ENCODE measurements around the gene ZNF581.

Gene ZNF581

DNA sequence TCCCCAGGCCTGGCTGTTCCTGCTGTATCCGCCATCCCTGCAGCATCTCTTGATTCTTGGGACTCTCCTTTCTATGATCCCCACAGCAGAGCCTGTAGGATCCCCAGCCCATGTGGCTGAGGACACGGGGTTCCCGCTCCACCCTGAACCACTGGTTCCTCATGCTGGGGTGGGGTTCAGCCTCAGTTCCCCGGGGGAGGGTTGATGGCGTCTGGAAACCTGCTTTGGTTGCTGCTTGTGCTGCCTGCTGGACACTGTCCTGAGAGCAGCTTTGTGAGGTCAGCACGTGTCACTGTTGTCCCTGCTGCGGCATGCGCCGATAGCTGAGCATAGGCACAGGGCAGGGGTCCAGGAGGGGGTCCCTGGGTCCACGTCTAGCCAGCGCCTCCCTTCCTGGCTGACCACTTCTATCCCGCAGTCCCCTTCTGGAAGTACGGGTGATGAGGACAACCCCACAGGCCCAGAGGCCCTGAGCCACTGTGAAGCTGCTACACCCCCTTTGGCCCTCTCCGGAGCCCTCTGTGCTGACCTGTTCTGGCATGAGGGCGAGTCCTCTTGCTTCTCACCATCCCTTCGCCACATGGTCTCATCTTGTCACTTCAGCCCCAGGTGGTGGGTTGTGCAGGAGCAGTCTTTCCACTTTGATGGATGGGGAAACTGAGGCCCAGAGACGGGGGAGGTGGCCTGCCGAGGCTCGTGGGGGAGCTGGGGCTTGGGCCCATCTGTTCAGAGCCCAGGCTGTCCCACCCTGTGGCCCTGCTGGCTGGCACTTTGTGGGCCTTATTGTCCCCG is 37.1 kb downstream of the ZNF581 start:
- DNase-seq (ENCODE audit: low read depth): no peak

DNA sequence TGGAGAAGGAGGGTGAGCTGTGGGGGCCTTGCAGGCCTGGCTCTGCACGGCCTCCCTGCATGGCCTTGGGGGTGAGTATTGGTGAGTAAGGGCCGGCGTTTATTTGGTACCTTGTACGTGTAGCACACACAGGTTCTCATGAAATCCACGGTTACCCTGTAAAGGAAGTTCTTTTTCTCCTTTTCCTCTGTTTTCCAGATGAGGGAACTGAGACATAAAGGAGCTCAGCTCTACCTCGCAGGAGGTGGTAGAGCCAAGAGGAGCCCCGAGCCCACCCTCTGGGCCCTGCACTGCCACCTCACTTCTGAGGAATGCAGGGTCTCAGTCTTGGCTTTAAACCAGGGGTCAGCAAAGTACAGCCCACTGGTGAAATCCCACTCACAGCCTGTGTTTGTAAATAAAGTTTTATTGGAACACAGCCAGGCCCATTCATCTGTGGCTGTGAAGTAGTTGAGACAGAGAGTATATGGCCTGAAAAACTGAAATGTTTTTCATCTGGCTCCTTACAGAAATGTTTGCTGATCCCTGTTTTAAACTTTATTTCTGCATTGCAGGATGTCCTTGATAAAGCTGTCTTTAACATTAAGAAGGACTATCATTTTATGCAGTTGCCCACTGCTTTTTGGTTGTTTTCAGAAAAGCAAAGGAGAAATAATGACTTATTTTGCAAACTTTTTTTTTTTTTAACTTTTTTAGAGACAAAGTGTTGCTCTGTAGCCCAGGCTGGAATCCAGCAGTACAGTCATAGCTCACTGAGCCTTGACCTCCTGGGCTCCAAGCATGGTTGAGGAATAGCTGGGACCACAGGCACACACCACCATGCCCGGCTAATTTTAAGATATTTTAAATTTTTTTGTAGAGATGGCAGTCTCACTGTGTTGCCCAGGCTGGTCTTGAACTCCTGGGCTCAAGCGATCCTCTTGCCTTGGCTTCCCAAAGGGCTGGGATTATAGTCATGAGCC is 38.0 kb downstream of the ZNF581 start:
- DNase-seq (ENCODE audit: low read depth): no peak

DNA sequence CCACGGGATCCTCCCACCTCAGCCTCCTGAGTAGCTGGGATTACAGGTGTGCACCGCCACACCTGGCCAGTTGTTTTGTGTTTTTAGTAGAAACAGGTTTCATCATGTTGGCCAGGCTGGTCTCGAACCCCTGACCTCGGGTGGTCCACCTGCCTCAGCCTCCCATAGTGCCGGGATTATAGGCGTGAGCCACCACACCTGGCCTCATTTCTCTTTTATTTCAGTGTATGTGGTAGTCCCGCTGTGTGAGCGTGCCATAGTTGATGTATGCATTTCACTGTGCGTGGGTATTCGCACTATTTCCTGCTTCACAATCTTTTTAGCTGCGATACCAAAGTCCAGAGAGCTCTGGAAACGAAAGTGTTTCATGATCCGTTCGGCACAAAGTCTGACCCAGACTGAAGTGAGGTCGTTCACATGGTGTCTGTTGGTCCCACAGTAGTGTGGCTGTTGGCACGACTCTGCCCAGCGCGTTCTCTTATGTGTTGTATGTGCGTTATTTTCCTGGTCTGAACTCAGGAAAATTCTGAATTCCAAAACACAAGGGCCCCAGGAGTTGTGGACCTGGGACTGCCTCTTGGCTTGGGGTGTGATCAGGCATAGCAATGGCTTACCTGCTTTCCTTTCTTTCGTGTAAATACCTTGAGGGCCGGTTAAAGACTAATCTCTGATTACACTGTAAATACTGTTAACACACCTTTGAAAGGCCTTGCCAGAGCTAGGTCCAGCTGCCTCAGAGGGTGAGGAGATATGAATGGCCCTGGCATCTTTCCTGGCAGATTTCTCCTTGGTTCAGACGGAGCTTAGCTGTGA is 40.2 kb downstream of the ZNF581 start:
- no peak for DNase-seq (ENCODE audit: low read depth)

DNA sequence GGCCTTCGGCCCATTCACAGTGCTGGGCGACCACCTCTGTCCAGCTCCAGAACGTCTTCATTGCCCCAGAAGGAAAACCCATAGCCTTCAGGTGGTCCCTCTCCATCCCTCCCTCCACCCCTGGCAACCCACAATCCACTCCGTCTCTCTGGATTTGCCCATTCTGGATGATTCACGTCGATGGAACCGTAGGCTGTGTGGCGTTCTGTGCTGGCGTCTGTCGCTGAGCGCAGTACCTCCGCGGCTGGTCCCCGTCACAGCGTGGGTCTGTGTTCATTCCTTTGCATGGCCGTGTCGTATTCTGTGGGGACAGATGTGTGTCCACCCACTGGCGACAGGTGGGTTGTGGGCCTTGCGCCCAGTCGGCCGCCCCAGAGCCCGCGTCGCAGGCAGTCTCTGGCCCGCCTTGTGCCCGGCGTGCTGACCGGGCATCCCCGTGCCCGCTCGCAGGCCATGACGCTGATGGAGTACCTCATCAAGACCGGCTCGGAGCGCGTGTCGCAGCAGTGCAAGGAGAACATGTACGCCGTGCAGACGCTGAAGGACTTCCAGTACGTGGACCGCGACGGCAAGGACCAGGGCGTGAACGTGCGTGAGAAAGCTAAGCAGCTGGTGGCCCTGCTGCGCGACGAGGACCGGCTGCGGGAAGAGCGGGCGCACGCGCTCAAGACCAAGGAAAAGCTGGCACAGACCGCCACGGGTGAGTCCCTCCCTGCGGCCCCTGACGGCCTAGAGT is 41.7 kb downstream of the ZNF581 start:
- no peak for DNase-seq (ENCODE audit: low read depth)

DNA sequence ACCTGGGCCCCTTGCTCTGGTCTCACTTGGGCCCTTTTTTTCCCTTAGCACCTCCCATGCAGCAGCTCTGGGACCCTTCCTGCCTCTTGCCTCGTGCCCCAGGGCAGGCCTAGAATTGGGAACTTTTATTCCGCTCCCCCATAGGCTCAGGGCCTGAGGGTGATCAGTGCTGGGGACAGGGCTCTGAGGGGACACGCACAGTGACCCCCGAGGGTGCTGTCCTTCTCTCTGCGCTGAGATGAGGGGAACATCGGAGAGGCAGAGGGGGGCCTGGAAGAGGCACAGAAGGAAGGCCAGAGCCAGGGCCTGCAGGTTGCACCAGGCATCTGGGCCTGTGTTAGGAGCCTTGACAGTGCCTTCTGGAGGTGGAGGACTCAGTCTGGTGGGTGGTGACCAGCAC is 42.3 kb downstream of the ZNF581 start:
- DNase-seq (ENCODE audit: low read depth): no peak

DNA sequence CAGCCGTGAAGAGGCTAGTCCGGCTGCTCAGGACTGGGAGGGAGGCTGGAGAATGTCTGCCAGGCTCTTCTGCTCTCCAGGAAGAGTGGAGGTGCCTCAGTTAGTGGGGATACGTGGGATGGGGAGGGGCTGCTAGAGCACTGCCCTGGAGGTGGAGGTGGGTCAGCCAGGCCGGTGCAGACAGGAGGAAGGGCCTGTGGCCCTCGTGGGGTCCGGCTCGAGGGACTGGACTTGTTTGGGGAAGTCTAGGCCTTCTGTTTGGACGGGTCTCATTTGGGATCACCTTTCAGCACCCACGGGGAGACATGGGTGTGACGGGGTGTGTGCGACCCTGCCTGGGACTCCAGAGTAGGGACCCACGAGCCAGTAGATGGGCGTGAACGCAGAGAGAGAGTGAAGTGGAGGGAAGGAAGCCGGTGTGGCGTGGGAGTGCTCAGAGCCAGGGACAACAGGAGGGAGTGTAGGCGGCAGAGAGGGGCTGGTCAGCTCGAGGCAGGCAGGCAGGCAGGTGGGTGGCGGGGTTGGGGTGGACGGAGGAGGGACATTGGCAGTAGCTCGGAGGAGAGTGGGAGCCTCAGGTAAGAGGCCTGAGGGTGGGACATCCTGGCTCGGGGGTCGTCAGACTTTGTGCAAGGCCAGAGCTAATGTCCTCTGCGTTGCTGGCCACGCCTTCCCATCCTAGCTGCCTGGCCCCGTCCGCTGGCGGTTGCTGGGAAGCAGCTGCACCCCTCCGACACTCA is 43.0 kb downstream of the ZNF581 start:
- no peak for DNase-seq (ENCODE audit: low read depth)

DNA sequence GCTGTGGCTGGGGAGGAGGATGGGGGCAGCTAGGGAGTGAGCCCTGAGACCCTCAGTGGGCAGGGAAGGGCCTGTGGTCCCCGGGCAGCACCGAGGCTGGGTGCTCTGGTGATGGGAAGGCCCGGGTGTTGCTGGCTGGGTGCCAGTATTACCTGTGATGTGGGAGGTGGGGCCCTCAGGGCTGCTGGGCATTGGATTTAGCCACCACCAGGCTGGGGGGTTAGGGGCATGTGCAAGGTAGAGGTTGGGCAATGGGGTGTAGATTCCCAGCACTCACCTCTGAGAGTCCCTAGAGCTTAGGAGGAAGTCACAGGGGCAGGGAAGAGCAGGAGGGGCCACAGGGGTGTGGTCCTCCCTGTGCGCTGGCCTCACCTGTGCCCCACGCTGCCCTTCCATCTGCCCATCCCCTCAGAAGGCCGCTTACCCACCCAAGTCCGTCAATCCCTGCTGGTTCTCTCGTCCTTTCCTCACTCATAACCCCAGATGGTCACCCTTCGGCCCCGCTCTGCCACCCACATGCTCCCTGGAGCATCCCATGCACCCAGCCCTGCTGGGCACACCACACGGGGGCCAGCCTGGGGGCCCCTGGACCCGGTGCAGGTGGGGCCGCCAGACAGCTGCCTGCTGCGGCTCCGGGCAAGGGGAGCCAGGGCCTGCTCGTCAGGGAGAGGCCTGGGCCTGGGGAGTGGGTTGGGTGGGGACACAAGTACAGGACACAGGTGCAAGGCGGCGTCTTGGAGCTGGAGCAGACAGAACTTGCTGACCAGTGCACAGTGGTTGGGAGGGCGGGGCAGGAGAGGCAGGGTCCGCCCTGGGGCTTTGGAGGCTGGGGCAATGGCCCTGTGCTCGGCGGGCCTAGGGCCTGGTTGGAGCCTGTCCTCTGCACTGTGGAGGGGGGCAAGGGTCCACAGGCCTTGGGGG is 44.1 kb downstream of the ZNF581 start:
- DNase-seq (ENCODE audit: low read depth): no peak

DNA sequence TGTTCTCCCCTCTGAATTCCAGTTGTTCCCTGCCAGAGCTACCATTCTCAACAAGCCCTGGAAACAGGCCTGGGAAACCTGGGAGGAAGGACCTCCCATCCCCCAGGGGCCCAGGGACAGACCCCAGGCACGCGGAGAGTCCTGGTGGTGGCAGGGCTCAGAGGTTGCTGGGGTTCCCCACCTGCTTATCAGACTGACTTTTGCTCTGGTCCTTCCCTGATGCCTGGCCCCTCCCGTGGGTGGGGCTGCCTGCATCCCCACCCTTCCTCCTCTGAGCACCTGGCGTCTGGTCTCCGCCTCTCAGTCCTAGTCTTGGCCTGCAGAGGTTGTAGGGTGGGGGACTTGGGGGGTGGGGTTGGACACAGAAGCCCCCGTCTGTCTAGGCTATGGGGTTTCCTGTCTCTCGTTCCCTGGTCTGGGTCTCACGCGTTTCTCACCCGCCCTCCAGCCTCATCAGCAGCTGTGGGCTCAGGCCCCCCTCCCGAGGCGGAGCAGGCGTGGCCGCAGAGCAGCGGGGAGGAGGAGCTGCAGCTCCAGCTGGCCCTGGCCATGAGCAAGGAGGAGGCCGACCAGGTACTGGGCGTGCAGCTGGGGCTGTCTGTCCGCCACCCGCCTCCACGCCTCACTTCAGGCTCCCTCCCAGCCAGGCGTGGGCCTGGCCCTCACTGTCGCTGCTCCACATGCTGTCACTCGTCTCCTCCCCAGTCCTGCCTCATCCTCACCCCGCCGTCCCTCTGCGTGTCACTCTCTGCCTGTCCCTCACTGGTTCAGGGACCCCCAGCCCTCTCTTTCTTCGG is 45.2 kb downstream of the ZNF581 start:
- no peak for DNase-seq (ENCODE audit: low read depth)

DNA sequence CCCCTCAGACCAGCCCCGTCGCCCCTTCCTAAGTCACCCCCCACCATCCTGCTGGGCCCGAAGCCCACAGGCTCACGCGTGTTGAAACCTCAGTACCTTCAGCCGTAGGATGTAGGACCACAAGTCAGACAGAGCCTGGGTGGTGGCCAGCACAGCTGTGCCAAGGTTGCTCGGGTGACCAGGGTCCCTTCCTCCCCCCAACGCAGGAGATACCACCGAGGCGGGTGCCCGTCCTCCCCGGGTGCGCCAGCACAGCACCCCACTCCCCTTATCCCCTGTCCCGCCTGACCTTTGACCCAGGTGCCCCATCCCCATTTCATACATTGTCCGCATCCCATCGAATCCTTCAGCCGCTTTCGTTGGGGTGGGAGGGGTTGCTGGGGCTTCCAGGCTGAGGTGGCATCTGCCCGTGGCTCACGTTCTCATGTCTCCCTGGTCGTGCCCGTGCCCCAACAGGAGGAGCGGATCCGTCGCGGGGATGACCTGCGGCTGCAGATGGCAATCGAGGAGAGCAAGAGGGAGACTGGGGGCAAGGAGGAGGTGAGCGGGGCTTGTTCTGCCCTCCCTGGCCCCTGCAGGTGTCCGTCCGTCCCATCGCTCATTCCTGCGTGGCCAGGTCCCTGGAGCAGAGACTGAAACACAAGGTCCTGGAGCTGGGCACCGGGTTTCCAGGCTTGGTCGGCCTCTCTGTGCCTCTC is 46.1 kb downstream of the ZNF581 start:
- DNase-seq (ENCODE audit: low read depth): no peak

DNA sequence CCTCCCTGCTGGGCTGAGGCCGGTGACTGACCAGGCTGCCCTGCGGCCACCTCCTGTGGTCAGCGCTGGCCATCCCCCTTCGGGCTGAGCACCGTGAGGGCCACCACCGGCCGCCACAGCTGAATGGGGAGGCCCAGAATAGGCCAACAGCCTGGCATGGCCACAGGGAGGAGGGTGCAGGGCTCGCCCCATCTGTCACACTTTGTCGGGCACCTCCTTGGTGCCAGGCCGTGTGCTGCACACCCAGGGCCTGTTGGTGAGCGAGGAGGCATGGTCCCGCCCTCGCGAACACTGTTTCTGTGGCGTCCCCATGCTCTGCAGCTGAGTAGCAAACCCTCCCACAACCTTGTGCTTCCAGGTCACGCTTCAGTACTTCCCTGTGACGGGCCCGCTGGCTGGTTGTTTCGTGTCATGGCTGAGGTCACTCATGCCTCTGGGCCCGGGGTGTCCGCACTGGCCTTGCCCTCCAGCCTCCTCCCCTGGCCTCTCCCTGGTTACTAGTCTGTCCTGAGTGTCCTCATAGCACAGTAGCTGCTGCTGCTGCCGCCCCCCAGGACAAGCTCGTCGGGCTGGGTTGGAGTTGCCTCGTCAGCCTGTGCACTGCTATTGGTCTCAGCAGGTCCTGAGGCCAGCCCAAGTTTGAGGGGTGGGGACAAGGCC is 46.8 kb downstream of the ZNF581 start:
- DNase-seq (ENCODE audit: low read depth): no peak

DNA sequence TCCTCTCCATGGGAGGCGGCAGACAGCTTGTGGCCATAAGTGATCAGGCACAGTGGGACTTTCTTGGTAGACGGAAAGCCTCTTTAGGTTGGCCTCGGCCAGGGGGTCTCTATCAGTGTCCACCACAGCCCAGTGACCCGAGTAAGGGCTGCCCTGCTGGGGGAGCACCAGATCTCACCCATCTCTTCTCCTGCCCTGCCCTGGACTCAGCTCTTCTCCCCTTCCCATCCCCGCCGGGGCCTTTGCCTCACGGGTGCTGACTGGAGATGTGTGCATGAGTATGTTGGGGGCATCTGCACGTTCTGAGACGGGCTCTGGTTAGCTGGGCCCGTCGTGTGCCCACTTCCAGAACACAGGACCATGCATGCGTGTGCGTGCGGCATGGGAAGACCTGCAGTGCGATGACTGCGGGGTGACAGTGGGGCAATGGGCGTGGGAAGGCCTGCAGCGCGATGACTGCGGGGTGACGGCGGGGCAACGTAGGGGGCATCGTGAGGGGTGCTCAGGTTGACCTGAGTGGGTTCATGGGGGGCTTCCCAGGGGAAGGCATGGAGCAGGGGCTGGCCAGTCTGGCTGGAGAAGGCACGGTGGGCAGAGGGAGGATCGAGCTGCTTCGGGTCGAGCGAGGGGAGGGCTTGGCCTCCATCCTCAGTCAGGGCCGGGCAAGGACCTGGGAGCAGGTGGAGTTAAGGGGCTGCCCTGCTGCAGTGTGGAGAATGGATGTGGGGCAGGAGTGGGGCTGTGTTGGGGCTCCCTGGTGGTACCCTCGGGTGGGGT is 47.5 kb downstream of the ZNF581 start:
- DNase-seq (ENCODE audit: low read depth): no peak

DNA sequence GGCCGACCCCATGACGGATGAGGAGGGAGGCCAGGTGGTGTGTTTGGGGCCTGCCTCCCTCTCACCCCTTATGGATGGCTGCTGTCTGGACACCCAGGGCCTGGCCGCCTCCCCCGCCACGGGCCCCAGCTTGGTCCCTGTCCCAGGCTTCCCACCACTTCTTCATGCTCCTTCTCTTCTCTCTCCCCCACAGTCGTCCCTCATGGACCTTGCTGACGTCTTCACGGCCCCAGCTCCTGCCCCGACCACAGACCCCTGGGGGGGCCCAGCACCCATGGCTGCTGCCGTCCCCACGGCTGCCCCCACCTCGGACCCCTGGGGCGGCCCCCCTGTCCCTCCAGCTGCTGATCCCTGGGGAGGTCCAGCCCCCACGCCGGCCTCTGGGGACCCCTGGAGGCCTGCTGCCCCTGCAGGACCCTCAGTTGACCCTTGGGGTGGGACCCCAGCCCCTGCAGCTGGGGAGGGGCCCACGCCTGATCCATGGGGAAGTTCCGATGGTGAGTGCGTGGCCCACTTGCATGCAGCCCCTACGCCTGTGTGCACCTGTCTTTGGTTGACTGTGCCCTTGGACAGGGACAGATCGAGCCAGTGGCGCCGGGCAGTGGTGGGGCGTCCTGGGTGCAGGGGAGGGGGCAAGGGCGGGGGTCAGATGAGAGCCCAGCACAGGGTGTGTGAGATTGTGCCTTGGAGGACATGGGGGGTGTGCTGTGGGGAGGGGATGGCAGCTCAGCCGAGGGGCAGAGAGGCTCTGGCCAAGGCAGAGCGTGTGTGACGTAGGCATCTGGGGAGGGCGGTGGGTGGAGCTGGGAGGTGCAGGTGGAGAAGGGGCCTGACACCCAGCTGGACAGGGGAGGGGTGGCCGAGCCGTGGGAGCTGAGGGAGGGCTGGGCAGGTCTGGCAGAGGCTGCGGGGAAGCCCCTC is 48.4 kb downstream of the ZNF581 start:
- no peak for DNase-seq (ENCODE audit: low read depth)

DNA sequence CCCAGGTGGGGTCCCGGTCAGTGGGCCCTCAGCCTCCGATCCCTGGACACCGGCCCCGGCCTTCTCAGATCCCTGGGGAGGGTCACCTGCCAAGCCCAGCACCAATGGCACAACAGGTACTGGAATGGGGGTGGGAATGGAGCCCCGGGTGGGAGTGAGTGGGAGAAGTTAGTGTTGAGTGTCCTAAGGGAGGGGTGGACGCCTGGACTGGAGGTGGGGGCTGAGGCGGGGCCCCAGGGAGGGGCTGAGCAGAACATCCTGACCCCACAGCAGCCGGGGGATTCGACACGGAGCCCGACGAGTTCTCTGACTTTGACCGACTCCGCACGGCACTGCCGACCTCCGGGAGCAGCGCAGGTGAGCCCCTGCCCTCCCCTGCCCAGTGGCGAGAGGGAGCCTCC is 49.2 kb downstream of the ZNF581 start:
- DNase-seq (ENCODE audit: low read depth): no peak

DNA sequence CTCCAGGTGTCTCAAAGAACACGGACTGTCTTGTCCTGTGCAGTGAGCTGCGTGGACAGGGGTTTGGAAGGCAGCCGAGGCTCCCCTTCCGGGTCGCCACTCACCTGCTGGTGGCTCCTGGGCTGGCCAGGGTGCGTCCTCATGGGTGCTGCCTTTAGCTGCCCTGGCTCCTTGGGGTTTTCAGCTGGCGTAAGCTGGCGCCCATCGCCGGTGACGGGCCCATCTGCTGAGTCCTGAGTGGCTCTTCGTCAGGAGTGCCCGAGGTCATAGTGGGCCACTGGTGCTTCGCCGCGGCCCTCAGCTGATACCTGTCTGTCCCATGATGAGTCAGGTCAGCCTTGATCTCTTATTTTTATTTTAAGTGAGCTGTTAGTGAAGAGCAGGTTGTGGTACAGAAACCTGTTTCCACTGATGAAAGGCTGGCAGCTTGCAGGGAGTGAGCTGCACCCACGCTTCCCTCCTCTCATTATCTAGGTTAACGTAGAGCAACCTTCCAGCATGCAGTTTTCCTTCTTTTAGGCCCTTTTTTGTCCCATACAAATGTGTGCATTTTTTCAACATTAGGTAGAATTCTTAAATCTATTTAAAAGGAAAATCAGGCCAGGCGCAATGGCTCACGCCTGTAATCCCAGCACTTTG is 50.0 kb downstream of the ZNF581 start:
- no peak for DNase-seq (ENCODE audit: low read depth)

DNA sequence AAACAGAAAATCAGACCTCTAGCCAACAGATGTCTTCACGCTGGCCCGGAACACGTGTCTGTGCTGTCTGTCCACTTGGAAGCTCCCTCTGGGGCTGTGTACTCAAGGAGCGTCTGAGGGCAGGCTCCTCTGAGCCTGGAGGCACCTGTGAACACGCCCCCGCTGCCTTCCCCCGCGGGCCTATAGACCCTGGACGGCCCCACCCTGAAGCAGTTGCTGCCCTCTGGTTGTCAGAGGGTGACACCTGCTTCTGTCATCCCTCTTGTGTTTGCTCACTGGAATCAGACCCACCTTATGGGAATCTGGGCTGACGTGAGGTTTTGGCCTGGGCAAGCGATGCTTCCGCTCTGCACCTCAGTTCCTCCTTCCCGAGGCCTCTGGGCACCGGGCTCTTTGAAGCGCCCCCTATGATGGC is 50.8 kb downstream of the ZNF581 start:
- no peak for DNase-seq (ENCODE audit: low read depth)

All from stimulated activated CD8-positive, alpha-beta memory T cell treated with anti-CD3 and anti-CD28 coated beads, Interleukin-4, amount 100 ng/mL, for 24 hours (primary cell).